Heart right ventricle (tissue), 16 donors: ENCODE measurements around the gene TERF2IP. TPM values are rescaled to one million over a fixed set of nuclear protein-coding genes. Genes with fewer than 3 reads are reported as not detected.

Experiments used
- ATAC-seq, 8 donors: fragments of 200-7000 bp; cut with Tn5 transposase; one replicate each; pipeline ENCODE4 v1.9.1; 2020; ENCODE audit warnings: mild to moderate bottlenecking in 8 of 8, moderate library complexity in 8 of 8, moderate number of reproducible peaks in 1 of 8
- DNase-seq, 2 donors: peaks; one replicate each; pipeline ENCODE4 v3.0.0-alpha.2; 2020
- H3K27ac ChIP-seq, 10 donors: fragments of 200-600 bp; sonication (generic) in 2 of 10; one replicate each; pipeline versions ENCODE4 v1.5.0 to v1.8.0; 2020 to 2022; ENCODE audit warnings: mild to moderate bottlenecking in 3 of 10
- H3K27me3 ChIP-seq, 7 donors: fragments of 200-600 bp; one replicate each; pipeline ENCODE4 v1.8.0; 2021 to 2022; ENCODE audit warnings: mild to moderate bottlenecking in 2 of 7
- H3K36me3 ChIP-seq, 9 donors: fragments of 200-600 bp; sonication (generic) in 1 of 9; one replicate each; pipeline versions ENCODE4 v1.5.0 to v1.8.0; 2020 to 2022; ENCODE audit warnings: mild to moderate bottlenecking in 2 of 9
- H3K4me1 ChIP-seq, 9 donors: fragments of 200-600 bp; sonication (generic) in 1 of 9; one replicate each; pipeline versions ENCODE4 v1.5.0 to v1.8.0; 2020 to 2022; ENCODE audit warnings: mild to moderate bottlenecking in 4 of 9
- H3K4me3 ChIP-seq, 10 donors: fragments of 200-600 bp; sonication (generic) in 2 of 10; one replicate each; pipeline versions ENCODE4 v1.5.0 to v1.8.0; 2020 to 2022; ENCODE audit warnings: mild to moderate bottlenecking in 7 of 10, moderate library complexity in 2 of 10
- H3K9me3 ChIP-seq, 11 donors: fragments of 200-600 bp in 10 of 11; sonication (generic) in 2 of 11; one replicate each; pipeline versions ENCODE4 v1.5.0 to v1.8.0; 2013 to 2022; ENCODE audit warnings: mild to moderate bottlenecking in 2 of 11, control low read depth in 1 of 11, moderate library complexity in 1 of 11
- CTCF ChIP-seq, 9 donors: fragments of 200-600 bp; sonication (generic) in 2 of 9; IDR thresholded peaks; one replicate each; pipeline versions ENCODE4 v1.5.0 to v1.8.0; 2021 to 2022; ENCODE audit warnings: antibody characterized with exemption in 9 of 9, mild to moderate bottlenecking in 5 of 9, moderate library complexity in 1 of 9
- WGBS, 2 donors: extraction: QIAGEN DNeasy Blood & Tissue Kit; methylation state at CpG; one replicate each; pipeline ENCODE4 v1.1.7; 2013; ENCODE audit warnings: inconsistent platforms in 1 of 2; 5-methylcytosine and 5-hydroxymethylcytosine counted together
- intact Hi-C, 10 donors: fragments of 100-400 bp; cut with DNase I; formaldehyde crosslinking; loops; one replicate each; pipeline versions ENCODE4 v1.11.1 to v1.14.2; 2022
- polyA plus RNA-seq, 2 donors: library from polyadenylated mRNA; stranded (reverse); fragments of 200-250 nt; gene quantifications; one replicate each; pipeline ENCODE4 v1.2.3, GENCODE V29; 2013
- total RNA-seq, 10 donors: library from RNA; stranded (reverse); fragmentation: NEBNext Ultra II Directional in 3 of 10; extraction: Animal tissue kit (Norgen Biotek cat#: 25700) in 3 of 10; gene quantifications; one replicate each; pipeline versions ENCODE4 v1.2.1 to v1.2.4, GENCODE V29; 2021 to 2023
- donor health status: Arrhythmogenic right ventricular cardiomyopathy.
- donor health status: ischemic (EF 13 %, LVEDD 7.1; RV severe dilation, severe dysfunction).
- donor health status: healthy with polysubstance abuse.
- donor health status: DM: no; HTN: yes; CAD: no.
- donor health status: DM: no; HTN: no; CAD: no.
- donor health status: ischemic (EF 25% LVEDD 6.9; RV normal size, moderate dysfunction).
- donor health status: ischemic (EF 25% LVEDD 5.7; RV mildly dilated, moderate dysfunction).
- donor health status: healthy.
- donor health status: DM: yes; HTN: yes; CAD: no.
- donor health status: Ischemic cardiomyopathy.
- donor health status: ischemic (EF 35%, LVEDD 5.7; RV mildly dilated, moderate dysfunction).
- donor health status: nonischemic (EF 11% LVEDD 7.7; RV severe dilation, severe dysfunction).
- donor health status: DM: yes; HTN: yes; CAD: no.
- donor health status: PGD.
- donor health status: ischemic (EF 29% LVEDD 5.4; RV normal size, mild dysfunction).
- donor health status: nonischemic (EF 23%, LVEDD 6.1; RV moderate dilation, normal function).

TERF2IP gene
- total and polyA plus RNA-seq, 12 donors = 43.3 to 79.3 (median 64.5) TPM

- no peak for ATAC-seq
- no peak overlapping the region for H3K4me3 ChIP-seq
- H3K27me3 ChIP-seq = no peaks in the 10 kb centered on the region
- no peak for DNase-seq
- 70 to 76% methylated on average over 4 of the region's 4 CpGs for WGBS, 2 donors
- no peaks in the 10 kb centered on the region for H3K9me3 ChIP-seq
- H3K36me3 ChIP-seq = peaks cover 6 to 83% (median 62%) of the 10 kb centered on the region in 9 donors
- H3K4me1 ChIP-seq = peaks cover 0 to 21% (median 5%) of the 10 kb centered on the region in 9 donors
- H3K27ac ChIP-seq = peak overlapping the region in 4 of 10 donors; percentile 13 to 52 (median 39)
- TF ChIP-seq CTCF (IDR thresholded peaks at IDR 0.05) = no peak
- intact Hi-C loops = loop anchor here in 5 of 10 donors (10.0 kb wide), 4 partner anchors 64 to 154 kb away; partner anchors contain the start of genes GABARAPL2 (in 2 of the 5) and TMEM231 (in 1 of the 5)
Observed at GRCh38 chr16:75628351-75628750, 19.2 kb upstream of the TERF2IP start.

GRCh38 chr16:75629132-75629531, 18.4 kb upstream of the TERF2IP start:
- Histone ChIP-seq H3K9me3 (no peaks in the 10 kb centered on the region), H3K27ac (no peak overlapping the region), H3K36me3 (peaks cover 8 to 91% (median 70%) of the 10 kb centered on the region in 9 donors), H3K4me3 (no peak overlapping the region), H3K4me1 (peaks cover 0 to 17% (median 0%) of the 10 kb centered on the region in 9 donors), H3K27me3 (no peaks in the 10 kb centered on the region)
- no peak for TF ChIP-seq CTCF (IDR thresholded peaks at IDR 0.05)
- WGBS, 2 donors = 89 to 92% methylated on average over 10 of the region's 10 CpGs
- intact Hi-C loops = loop anchor here in 5 of 10 donors (10.0 kb wide), 4 partner anchors 64 to 154 kb away; partner anchors contain the start of genes GABARAPL2 (in 2 of the 5) and TMEM231 (in 1 of the 5)
- ATAC-seq (no peak), DNase-seq (no peak)

- DNase-seq = no peak
- Histone ChIP-seq H3K27ac (no peak overlapping the region), H3K4me3 (no peak overlapping the region), H3K36me3 (peaks cover 8 to 100% (median 79%) of the 10 kb centered on the region in 9 donors), H3K4me1 (peaks cover 0 to 17% (median 0%) of the 10 kb centered on the region in 9 donors), H3K9me3 (no peaks in the 10 kb centered on the region), H3K27me3 (no peaks in the 10 kb centered on the region)
- 69 to 71% methylated on average over 3 of the region's 3 CpGs for WGBS, 2 donors
- no peak for TF ChIP-seq CTCF (IDR thresholded peaks at IDR 0.05)
- intact Hi-C loops = no loop called here
- ATAC-seq = no peak
Observed at GRCh38 chr16:75630052-75630451, 17.5 kb upstream of the TERF2IP start.

GRCh38 chr16:75632857-75633256, 14.7 kb upstream of the TERF2IP start:
- WGBS, 2 donors = 91 to 94% methylated on average over 8 of the region's 8 CpGs
- no peak for TF ChIP-seq CTCF (IDR thresholded peaks at IDR 0.05)
- H3K27me3 ChIP-seq = no peaks in the 10 kb centered on the region
- intact Hi-C loops = no loop called here
- ATAC-seq (no peak), DNase-seq (no peak)
- no peak overlapping the region for H3K27ac ChIP-seq
- H3K36me3 ChIP-seq = peaks cover 8 to 100% (median 95%) of the 10 kb centered on the region in 9 donors
- no peaks in the 10 kb centered on the region for H3K9me3 ChIP-seq
- peaks cover 0 to 11% (median 0%) of the 10 kb centered on the region in 9 donors for H3K4me1 ChIP-seq
- no peak overlapping the region for H3K4me3 ChIP-seq
